Fibroblast of peridontal ligament (primary cell): ENCODE results near the gene MAST4.

Experiments
- DNase-seq: peaks from one replicate; pipeline ENCODE4 v3.0.0-alpha.2; 2010; ENCODE audit errors: extremely low read depth

Gene MAST4

DNA sequence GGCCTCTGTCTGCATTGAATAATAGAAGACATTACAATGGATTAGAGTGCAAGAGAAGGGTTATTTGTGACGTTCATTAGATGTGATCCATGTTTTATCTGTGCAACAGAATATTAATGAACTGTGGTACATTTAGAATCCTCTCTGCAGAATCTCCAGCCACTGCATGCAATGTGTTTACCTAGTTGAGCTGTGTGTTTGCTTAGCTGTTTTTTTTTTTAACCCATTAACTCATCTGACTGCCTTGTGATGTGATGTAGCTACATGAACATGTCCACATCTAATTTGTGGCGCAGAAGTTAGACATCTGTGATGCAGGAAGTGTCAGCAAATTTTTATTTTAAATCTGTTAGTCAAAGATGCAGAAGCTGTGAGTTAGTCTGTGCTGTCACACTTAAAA is 363.5 kb downstream of the MAST4 start:
- DNase-seq = peak; percentile 28

GRCh38 chr5:66960369-66961137 is 364.4 kb downstream of the MAST4 start:
- peak; percentile 51 for DNase-seq

- DNase-seq = peak; percentile 85
Observed at GRCh38 chr5:66963559-66963971, 367.4 kb downstream of the MAST4 start.

- DNase-seq = no peak
Observed at GRCh38 chr5:66966439-66966838, 370.2 kb downstream of the MAST4 start.

- peak; percentile 54 for DNase-seq
Observed at GRCh38 chr5:66967102-66967501, 370.9 kb downstream of the MAST4 start.

GRCh38 chr5:66967826-66968262 is 371.7 kb downstream of the MAST4 start:
- DNase-seq = peak; percentile 6

- DNase-seq = no peak
Observed at GRCh38 chr5:66969484-66969883, 373.3 kb downstream of the MAST4 start.

GRCh38 chr5:66969963-66970362 is 373.8 kb downstream of the MAST4 start:
- DNase-seq = no peak

- no peak for DNase-seq
Observed at GRCh38 chr5:66972004-66972403, 375.8 kb downstream of the MAST4 start.

- no peak for DNase-seq
Observed at GRCh38 chr5:66974256-66974655, 378.1 kb downstream of the MAST4 start.

DNA sequence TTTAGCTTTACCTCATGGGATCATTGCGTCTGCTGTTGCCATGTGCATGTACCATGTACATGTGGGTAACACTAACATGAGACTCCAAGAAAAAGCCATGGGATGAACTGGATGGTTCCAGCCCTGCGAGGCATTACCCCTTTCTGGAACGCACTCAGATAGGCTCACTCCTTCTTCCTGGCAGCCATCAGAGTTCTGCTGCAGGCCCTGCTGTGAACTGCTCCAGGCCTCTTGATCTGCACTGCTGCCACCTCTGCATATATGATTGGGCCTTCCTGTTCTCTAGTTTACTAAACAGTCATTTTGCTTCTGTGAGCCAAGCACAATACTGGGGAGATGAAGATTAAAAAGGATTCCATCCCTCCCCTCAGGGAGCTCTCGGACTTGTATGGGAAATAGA is 379.9 kb downstream of the MAST4 start:
- no peak for DNase-seq

- DNase-seq = no peak
Observed at GRCh38 chr5:66979738-66980137, 383.5 kb downstream of the MAST4 start.

DNA sequence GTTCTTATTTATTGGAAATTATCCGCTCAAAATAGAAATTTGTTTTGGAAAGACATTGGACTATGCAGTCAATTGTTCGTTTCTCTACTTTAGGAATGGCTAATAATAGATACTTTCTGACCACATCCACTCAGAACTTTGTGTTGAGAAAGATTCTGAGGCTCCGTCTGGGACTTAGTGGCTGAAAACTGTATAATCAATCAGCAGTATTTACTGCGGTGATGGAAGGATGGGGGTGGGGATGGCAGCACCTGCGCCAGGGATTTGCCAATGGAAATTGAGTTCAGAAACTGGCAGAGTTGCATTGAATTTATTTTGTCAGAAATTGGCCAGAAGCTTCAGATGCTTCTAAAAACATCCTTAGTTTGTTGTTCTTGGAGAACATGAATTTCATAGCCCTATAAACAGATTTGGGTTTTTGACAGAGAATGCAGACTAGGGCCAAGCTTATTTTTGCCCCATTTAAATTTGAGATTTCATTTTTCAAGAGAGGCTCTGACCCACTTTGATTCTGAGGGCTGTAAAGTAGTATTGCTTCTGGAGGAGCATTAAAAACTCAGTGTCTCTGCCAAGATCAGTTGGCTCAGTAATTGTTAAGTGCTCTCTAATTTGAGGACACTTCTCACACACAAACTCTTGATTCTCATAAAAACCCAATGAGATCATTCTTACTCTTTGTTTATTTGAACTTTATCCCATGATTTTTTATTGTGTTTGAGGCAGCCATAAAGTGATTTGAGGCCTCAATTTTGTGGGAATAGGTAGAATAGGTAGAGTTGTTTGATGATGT is 385.3 kb downstream of the MAST4 start:
- peak; percentile 25 for DNase-seq

DNA sequence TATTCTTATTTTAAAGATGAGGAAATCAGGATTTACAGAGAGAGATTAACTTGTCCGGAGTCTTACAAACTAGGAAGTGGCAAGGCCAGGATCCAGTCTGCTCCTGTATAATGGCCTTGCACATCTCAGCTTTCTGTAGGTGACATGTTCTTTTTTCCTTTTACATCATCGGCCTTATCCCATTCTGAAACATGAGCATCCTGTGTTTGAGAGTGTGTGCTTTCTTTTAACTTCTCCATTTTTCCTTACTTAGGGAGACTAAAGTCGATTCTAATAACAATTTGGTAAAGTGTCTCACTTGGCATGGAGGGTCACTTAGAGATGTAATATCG is 385.8 kb downstream of the MAST4 start:
- DNase-seq = no peak

DNA sequence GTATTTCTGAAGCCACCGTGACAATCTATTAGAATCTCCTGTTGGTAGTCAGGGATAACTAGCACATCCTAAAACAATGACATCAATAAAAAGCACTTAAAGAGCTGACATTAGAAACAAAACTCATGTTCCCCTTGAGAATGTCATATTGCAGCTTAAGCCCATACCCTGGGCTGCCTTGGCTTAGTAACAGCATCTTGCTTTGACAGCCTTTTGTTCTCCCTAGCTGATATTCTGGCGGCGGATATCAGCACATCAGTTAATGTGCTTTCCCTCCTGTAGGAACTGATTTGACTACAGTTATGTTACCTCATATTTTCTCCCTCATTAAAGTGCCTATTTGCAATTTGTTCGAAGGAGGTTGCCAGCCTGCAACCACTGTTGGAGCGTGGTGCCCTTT is 386.3 kb downstream of the MAST4 start:
- DNase-seq = no peak

DNA sequence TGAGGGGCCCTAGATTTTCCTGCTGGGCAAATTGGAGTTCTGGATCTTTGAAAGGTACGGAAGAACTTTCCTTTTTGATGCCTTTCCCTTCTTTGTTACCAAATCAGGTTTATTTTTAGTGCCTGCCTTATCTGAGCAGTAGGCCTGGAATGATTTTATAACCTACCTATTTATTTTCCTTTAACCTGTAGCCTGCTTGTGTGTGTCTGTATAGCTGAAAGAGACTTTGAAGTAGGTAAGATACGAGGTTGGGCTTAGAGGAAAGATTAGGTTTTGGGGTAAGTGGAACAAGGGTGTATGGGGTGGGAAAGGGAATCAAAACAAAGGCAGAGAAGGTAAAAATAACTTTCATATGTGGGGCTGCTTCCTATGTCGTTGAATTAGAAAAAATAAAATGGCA is 389.2 kb downstream of the MAST4 start:
- DNase-seq = no peak

GRCh38 chr5:66986009-66986408 is 389.8 kb downstream of the MAST4 start:
- DNase-seq = no peak

DNA sequence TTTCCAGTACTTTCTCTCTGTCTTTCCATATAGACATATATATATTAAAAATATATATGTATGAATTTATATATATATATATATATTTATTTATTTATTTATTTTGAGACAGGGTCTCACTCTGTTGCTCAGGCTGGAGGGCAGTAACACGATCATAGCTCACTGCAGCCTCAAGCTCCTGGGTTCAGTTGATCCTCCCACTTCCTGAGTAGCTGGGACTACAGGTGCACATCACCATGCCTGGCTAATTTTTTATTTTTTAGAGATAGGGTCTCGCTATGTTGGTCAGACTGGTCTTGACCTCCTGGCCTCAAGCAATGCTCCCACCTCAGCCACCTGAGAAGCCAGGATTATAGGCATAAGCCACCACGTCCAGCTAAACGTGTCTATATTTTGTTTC is 390.3 kb downstream of the MAST4 start:
- DNase-seq = no peak

DNA sequence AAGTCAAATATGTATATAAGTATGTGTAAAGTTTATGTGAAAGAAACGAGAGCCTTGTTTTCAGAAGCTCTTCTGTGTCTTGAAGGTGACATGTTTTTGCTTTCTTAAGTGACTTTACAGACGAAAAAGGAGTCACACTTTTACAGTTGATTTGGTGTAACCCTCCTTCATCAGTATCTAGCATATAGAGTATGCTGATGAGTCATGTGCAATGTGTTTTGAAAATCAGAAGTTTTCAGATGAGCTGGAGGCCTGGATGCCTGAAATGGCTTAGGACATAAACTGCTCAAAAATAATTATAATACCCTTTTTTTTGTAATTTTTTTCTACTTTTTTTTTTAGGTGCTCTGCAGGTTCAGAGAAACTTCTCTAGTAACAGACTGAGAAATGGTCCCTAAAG is 390.9 kb downstream of the MAST4 start:
- peak; percentile 56 for DNase-seq

DNA sequence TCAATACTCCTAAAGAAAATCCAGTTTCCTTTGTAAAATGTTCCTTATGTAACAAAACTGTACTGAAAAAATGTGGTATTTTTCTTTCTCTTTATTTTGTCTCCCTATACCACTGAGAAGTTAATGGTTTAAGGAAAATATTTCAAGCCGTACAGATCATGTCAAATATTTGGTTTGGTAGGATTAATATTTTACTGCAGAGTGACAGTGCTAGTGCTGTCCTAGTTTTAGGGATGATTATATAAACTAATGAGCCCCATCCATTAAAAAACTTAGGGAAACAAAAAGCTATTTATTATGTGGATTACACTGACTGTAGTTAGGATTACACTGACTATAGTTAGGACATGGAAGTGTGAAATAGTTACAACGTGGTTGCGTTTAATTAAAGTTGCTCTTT is 391.3 kb downstream of the MAST4 start:
- DNase-seq = no peak

GRCh38 chr5:66987949-66988838 is 392.0 kb downstream of the MAST4 start:
- peak; percentile 57 for DNase-seq

DNA sequence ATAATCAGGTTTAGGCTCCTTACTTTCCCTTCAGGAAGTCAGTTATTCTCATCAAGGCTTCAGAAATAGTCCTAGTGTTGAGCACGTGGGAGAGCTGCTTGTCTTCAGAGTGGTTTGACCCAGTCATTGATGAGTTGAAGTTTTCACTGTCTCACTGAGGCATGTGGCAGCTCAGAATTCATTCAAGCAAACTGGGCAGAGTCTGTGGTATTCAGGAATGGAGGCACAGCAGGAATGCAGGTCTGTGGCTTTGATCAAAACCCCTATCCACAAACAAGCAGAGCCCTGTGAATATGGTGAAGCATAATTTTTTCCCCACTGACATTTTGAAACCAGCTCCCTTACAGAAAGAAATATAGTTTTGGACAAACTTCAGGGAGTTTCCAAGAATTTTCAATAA is 393.1 kb downstream of the MAST4 start:
- peak; percentile 63 for DNase-seq
